Activated T-helper 2 cell treated with anti-CD3 and anti-CD28 coated beads, Interferon-gamma antibody, Interleukin-2, Interleukin-4, amounts not matched to agents 10 μg/mL and 5 μg/mL and 100 μg/mL, durations not matched to agents 14 hours and 24 hours and 36 hours (primary cell): Measurements from ENCODE around the gene PARD3. TPM values are rescaled to one million over a fixed set of nuclear protein-coding genes. Genes with fewer than 3 reads are reported as not detected.

Experiments
- DNase-seq: peaks from one replicate; pipeline ENCODE4 v3.0.0; 2021; ENCODE audit warnings: low spot score
- H3K27ac Mint-ChIP-seq: one replicate; pipeline ENCODE4 v1.8.0; 2021; ENCODE audit warnings: mixed read lengths
- H3K27me3 Mint-ChIP-seq: one replicate; pipeline ENCODE4 v1.8.0; 2021; ENCODE audit warnings: low read depth, mixed read lengths
- H3K36me3 Mint-ChIP-seq: one replicate; pipeline ENCODE4 v1.8.0; 2021; ENCODE audit warnings: low read depth, mixed read lengths
- H3K4me1 Mint-ChIP-seq: one replicate; pipeline ENCODE4 v1.8.0; 2021; ENCODE audit warnings: low read depth, mixed read lengths
- H3K4me3 Mint-ChIP-seq: one replicate; pipeline ENCODE4 v1.8.0; 2021; ENCODE audit warnings: low read depth, mild to moderate bottlenecking, moderate library complexity, mixed read lengths
- H3K9me3 Mint-ChIP-seq: one replicate; pipeline ENCODE4 v1.8.0; 2021; ENCODE audit warnings: mixed read lengths
- intact Hi-C: fragments of 100-400 bp; cut with micrococcal nuclease; formaldehyde crosslinking; loops from one replicate; pipeline ENCODE4 v1.15.1; 2023
- total RNA-seq: library from RNA; stranded (reverse); gene quantifications from 2 replicates; pipeline ENCODE4 v1.2.3, GENCODE V29; 2022

Gene PARD3
- total RNA-seq, 1 donor from 2014 or later = 1.4 TPM

- intact Hi-C loops = no loop called here
- Mint-ChIP-seq H3K36me3 (no peaks in the 10 kb centered on the region), H3K4me3 (no peak overlapping the region), H3K4me1 (no peaks in the 10 kb centered on the region), H3K27me3 (peaks cover 3% of the 10 kb centered on the region), H3K9me3 (no peaks in the 10 kb centered on the region), H3K27ac (no peak overlapping the region)
- DNase-seq = no peak
These were observed 234.5 kb downstream of the PARD3 start for GRCh38 chr10:34580643-34581042.

GRCh38 chr10:34580214-34580613 is 234.9 kb downstream of the PARD3 start:
- intact Hi-C loops = no loop called here
- peaks cover 3% of the 10 kb centered on the region for H3K27me3 Mint-ChIP-seq
- no peak for DNase-seq
- no peak overlapping the region for H3K4me3 Mint-ChIP-seq
- no peaks in the 10 kb centered on the region for H3K4me1 Mint-ChIP-seq
- no peaks in the 10 kb centered on the region for H3K9me3 Mint-ChIP-seq
- H3K36me3 Mint-ChIP-seq = no peaks in the 10 kb centered on the region
- no peak overlapping the region for H3K27ac Mint-ChIP-seq

GRCh38 chr10:34578468-34578867 is 236.6 kb downstream of the PARD3 start:
- Mint-ChIP-seq H3K4me3 (no peak overlapping the region), H3K27me3 (no peaks in the 10 kb centered on the region), H3K4me1 (no peaks in the 10 kb centered on the region), H3K9me3 (no peaks in the 10 kb centered on the region), H3K36me3 (no peaks in the 10 kb centered on the region), H3K27ac (no peak overlapping the region)
- no peak for DNase-seq
- intact Hi-C loops = no loop called here

DNA sequence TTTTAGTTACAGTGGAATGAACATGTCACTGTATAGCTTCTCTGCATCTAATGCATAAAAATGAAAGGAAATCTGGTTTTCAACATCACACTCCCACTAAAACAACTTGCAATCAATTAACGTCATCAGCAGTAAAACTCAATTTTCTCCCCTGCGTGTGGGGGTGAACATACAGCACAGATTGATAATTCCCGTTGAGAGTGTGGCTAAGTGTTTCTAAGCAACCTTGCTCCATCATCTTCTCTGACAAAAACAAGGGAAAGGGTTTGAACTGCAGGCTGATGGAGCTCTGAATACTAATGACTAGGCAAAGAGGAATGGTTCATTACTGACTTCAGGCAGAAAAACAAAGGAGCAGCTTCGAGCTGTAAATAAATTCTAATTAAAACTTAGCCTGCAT is 238.3 kb downstream of the PARD3 start:
- H3K9me3 Mint-ChIP-seq = no peaks in the 10 kb centered on the region
- DNase-seq = no peak
- no peak overlapping the region for H3K4me3 Mint-ChIP-seq
- no peaks in the 10 kb centered on the region for H3K27me3 Mint-ChIP-seq
- H3K27ac Mint-ChIP-seq = no peak overlapping the region
- H3K4me1 Mint-ChIP-seq = no peaks in the 10 kb centered on the region
- intact Hi-C loops = no loop called here
- no peaks in the 10 kb centered on the region for H3K36me3 Mint-ChIP-seq

GRCh38 chr10:34575882-34576281 is 239.2 kb downstream of the PARD3 start:
- Mint-ChIP-seq H3K27me3 (no peaks in the 10 kb centered on the region), H3K4me3 (no peak overlapping the region), H3K27ac (no peak overlapping the region), H3K36me3 (no peaks in the 10 kb centered on the region), H3K9me3 (no peaks in the 10 kb centered on the region), H3K4me1 (no peaks in the 10 kb centered on the region)
- intact Hi-C loops = no loop called here
- no peak for DNase-seq

GRCh38 chr10:34574353-34574934 is 240.7 kb downstream of the PARD3 start:
- H3K4me1 Mint-ChIP-seq = no peaks in the 10 kb centered on the region
- intact Hi-C loops = no loop called here
- no peak for DNase-seq
- no peak overlapping the region for H3K4me3 Mint-ChIP-seq
- H3K9me3 Mint-ChIP-seq = no peaks in the 10 kb centered on the region
- no peaks in the 10 kb centered on the region for H3K36me3 Mint-ChIP-seq
- no peaks in the 10 kb centered on the region for H3K27me3 Mint-ChIP-seq
- no peak overlapping the region for H3K27ac Mint-ChIP-seq

GRCh38 chr10:34570887-34571286 is 244.2 kb downstream of the PARD3 start:
- no peaks in the 10 kb centered on the region for H3K4me1 Mint-ChIP-seq
- H3K36me3 Mint-ChIP-seq = no peaks in the 10 kb centered on the region
- intact Hi-C loops = no loop called here
- H3K27ac Mint-ChIP-seq = no peak overlapping the region
- H3K9me3 Mint-ChIP-seq = no peaks in the 10 kb centered on the region
- H3K27me3 Mint-ChIP-seq = no peaks in the 10 kb centered on the region
- no peak for DNase-seq
- no peak overlapping the region for H3K4me3 Mint-ChIP-seq

GRCh38 chr10:34567659-34568253 is 247.3 kb downstream of the PARD3 start:
- H3K4me3 Mint-ChIP-seq = no peak overlapping the region
- no peaks in the 10 kb centered on the region for H3K4me1 Mint-ChIP-seq
- H3K27ac Mint-ChIP-seq = no peak overlapping the region
- no peaks in the 10 kb centered on the region for H3K27me3 Mint-ChIP-seq
- no peaks in the 10 kb centered on the region for H3K9me3 Mint-ChIP-seq
- intact Hi-C loops = no loop called here
- no peak for DNase-seq
- no peaks in the 10 kb centered on the region for H3K36me3 Mint-ChIP-seq

- intact Hi-C loops = no loop called here
- no peaks in the 10 kb centered on the region for H3K4me1 Mint-ChIP-seq
- DNase-seq = no peak
- H3K27me3 Mint-ChIP-seq = no peaks in the 10 kb centered on the region
- no peak overlapping the region for H3K27ac Mint-ChIP-seq
- H3K9me3 Mint-ChIP-seq = no peaks in the 10 kb centered on the region
- no peak overlapping the region for H3K4me3 Mint-ChIP-seq
- no peaks in the 10 kb centered on the region for H3K36me3 Mint-ChIP-seq
These were observed 249.2 kb downstream of the PARD3 start for GRCh38 chr10:34565934-34566333.

DNA sequence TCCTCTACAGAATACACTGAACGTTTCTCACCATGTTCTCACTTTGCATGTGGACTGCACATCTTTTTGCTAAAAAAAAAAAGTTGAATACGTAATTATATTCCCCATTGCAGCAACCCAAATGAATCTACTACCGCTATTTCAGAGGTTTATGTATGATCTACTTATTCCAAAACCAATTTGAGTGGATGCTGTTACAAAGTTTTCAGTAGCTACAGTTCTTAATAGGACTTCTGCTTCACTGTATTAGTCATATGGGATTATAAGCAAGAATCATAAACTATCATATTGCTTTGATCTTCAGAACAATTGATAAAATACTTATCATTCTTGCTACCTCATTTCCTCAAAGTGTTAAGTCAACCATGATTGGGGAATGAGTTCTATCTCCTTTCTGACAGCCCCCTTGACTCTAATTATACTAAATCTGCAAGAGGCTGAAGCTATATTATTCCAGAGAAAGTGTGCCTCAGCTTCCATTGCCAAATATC is 257.0 kb downstream of the PARD3 start:
- H3K4me3 Mint-ChIP-seq = no peak overlapping the region
- H3K9me3 Mint-ChIP-seq = no peaks in the 10 kb centered on the region

GRCh38 chr10:34557173-34557572 is 257.9 kb downstream of the PARD3 start:
- no peaks in the 10 kb centered on the region for H3K9me3 Mint-ChIP-seq
- no peaks in the 10 kb centered on the region for H3K4me1 Mint-ChIP-seq
- no peak overlapping the region for H3K4me3 Mint-ChIP-seq
- DNase-seq = no peak
- no peak overlapping the region for H3K27ac Mint-ChIP-seq
- H3K36me3 Mint-ChIP-seq = no peaks in the 10 kb centered on the region
- no peaks in the 10 kb centered on the region for H3K27me3 Mint-ChIP-seq
- intact Hi-C loops = no loop called here

More for the DNA sequence above, 257.0 kb downstream of the PARD3 start:
- no peak for DNase-seq
- intact Hi-C loops = no loop called here
- Mint-ChIP-seq H3K27ac (no peak overlapping the region), H3K36me3 (no peaks in the 10 kb centered on the region), H3K4me1 (no peaks in the 10 kb centered on the region), H3K27me3 (no peaks in the 10 kb centered on the region)

DNA sequence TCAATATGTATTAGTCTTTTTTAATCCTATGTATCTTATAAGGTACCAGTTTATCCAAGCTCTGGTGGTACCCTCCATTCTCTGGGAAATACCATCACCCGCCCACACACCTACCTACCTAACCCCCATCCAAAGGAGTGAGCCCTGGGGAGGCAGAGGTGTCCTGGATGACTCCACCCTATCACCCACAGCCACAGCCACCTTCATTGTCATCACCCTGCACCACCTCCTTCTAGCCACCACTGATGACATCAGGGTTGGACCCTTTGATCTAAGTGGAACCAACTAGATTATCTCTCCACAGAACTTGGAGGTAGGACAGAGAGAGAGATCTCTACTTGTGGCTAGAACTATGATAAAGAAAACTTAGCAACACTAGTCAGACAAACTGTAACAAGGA is 259.4 kb downstream of the PARD3 start:
- no peaks in the 10 kb centered on the region for H3K4me1 Mint-ChIP-seq
- no peaks in the 10 kb centered on the region for H3K36me3 Mint-ChIP-seq
- no peaks in the 10 kb centered on the region for H3K27me3 Mint-ChIP-seq
- intact Hi-C loops = no loop called here
- no peak overlapping the region for H3K27ac Mint-ChIP-seq
- no peaks in the 10 kb centered on the region for H3K9me3 Mint-ChIP-seq
- DNase-seq = no peak
- H3K4me3 Mint-ChIP-seq = no peak overlapping the region

DNA sequence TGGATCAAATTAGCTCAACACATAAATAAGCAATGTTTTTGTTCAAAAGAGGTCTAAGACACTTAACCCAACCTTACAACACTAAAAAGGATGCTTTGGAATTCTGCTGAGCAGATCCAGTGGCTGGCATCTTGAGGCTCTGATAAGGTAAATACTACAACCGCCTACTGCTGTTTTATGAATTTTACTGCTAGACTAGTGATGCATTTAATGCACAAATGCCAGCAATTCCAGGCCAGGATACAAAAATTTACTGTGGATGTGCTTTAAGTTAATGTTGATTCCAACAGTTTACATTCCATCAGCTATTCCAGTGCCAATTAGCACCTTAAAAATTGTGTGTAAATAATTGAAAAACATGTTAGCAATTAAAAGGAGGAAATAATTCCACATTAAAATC is 261.3 kb downstream of the PARD3 start:
- Mint-ChIP-seq H3K36me3 (no peaks in the 10 kb centered on the region), H3K4me3 (no peak overlapping the region), H3K27ac (no peak overlapping the region), H3K4me1 (no peaks in the 10 kb centered on the region), H3K27me3 (no peaks in the 10 kb centered on the region), H3K9me3 (no peaks in the 10 kb centered on the region)
- DNase-seq = no peak
- intact Hi-C loops = no loop called here
